CD4-positive, alpha-beta T cell (primary cell): ENCODE measurements around the gene COPE. TPM values are rescaled to one million over a fixed set of nuclear protein-coding genes. Genes with fewer than 3 reads are reported as not detected.

Source experiments
- ATAC-seq: fragments of 200-7000 bp; cut with Tn5 transposase; one replicate; pipeline ENCODE4 v1.10.0; 2022; ENCODE audit warnings: mild to moderate bottlenecking; ENCODE audit not compliant: poor library complexity
- CTCF ChIA-PET: fragments of 350-600 bp; sonication (Branson Sonifier 250); formaldehyde crosslinking; loops from one replicate; lab custom pipeline; 2021; ENCODE audit warnings: antibody characterized with exemption, inconsistent platforms; lab: Charles Lee
- POLR2A ChIA-PET: fragments of 350-600 bp; sonication (Branson Sonifier 250); formaldehyde crosslinking; loops from one replicate; lab custom pipeline; 2021; ENCODE audit warnings: antibody characterized with exemption, inconsistent platforms; lab: Charles Lee
- DNase-seq, 14 experiments: peaks; one replicate each; pipeline ENCODE4 v3.0.0-alpha.2; 2013 to 2020; ENCODE audit warnings: mixed read lengths in 2 of 14
- H3K27ac ChIP-seq, 2 donors: one replicate each; pipeline versions ENCODE4 v1.5.1 to v1.7.0; 2013; ENCODE audit warnings: low read length in 2 of 2, low read depth in 1 of 2, mild to moderate bottlenecking in 1 of 2
- H3K27me3 ChIP-seq, 2 experiments: 1 replicate in 1 of 2; 2 replicates in 1 of 2; pipeline versions ENCODE4 v1.6.1 to v1.7.0; 2013; ENCODE audit warnings: low read length in 2 of 2, control low read depth in 1 of 2, mild to moderate bottlenecking in 1 of 2, moderate library complexity in 1 of 2; ENCODE audit not compliant: insufficient read depth in 2 of 2, control insufficient read depth in 1 of 2
- H3K36me3 ChIP-seq: one replicate; pipeline ENCODE4 v1.6.1; 2013; ENCODE audit warnings: low read length, control low read depth; ENCODE audit not compliant: insufficient read depth
- H3K4me1 ChIP-seq: one replicate; pipeline ENCODE4 v1.6.1; 2013; ENCODE audit warnings: low read length, control low read depth; ENCODE audit not compliant: insufficient read depth
- H3K4me3 ChIP-seq: one replicate; pipeline ENCODE4 v1.5.1; 2013; ENCODE audit warnings: mild to moderate bottlenecking, low read length, moderate library complexity
- H3K9me3 ChIP-seq, 2 experiments: 1 replicate in 1 of 2; 2 replicates in 1 of 2; pipeline versions ENCODE4 v1.6.1 to v1.7.0; 2013; ENCODE audit warnings: low read length in 2 of 2, mild to moderate bottlenecking in 2 of 2, control low read depth in 1 of 2, moderate library complexity in 1 of 2; ENCODE audit not compliant: control insufficient read depth in 1 of 2, insufficient read depth in 1 of 2
- H3K27ac Mint-ChIP-seq: one replicate; pipeline ENCODE4 v1.8.0; 2020; ENCODE audit warnings: mixed read lengths
- H3K27me3 Mint-ChIP-seq: one replicate; pipeline ENCODE4 v1.8.0; 2021; ENCODE audit warnings: mixed read lengths
- H3K36me3 Mint-ChIP-seq: one replicate; pipeline ENCODE4 v1.8.0; 2021; ENCODE audit warnings: low read depth, mixed read lengths
- H3K4me1 Mint-ChIP-seq: one replicate; pipeline ENCODE4 v1.8.0; 2021; ENCODE audit warnings: low read depth, mixed read lengths
- H3K4me3 Mint-ChIP-seq: one replicate; pipeline ENCODE4 v1.8.0; 2020; ENCODE audit warnings: mild to moderate bottlenecking, mixed read lengths
- H3K9me3 Mint-ChIP-seq: one replicate; pipeline ENCODE4 v1.8.0; 2020; ENCODE audit warnings: mixed read lengths
- intact Hi-C, 2 experiments: fragments of 100-400 bp; cut with DNase I in 1 of 2; cut with micrococcal nuclease in 1 of 2; formaldehyde crosslinking; loops; one replicate each; pipeline versions ENCODE4 v1.15.1 to v1.9.0; 2023 to 2025; cut with DNase I, micrococcal nuclease
- total RNA-seq, 174 experiments: library from RNA in 2 of 174; stranded (reverse) in 2 of 174; gene quantifications; one replicate each; pipeline ENCODE4 v1.2.3 and lab custom pipeline; 2021 to 2026
- TF ChIP-seq, protein P1 (sequence below): fragments of 200-600 bp; IDR thresholded peaks from one replicate; pipeline ENCODE4 v1.8.0; 2022; ENCODE audit warnings: antibody characterized with exemption, mild to moderate bottlenecking

COPE gene
- total RNA-seq, 2 experiments from 2014 or later, result 135 to 143 TPM

DNA sequence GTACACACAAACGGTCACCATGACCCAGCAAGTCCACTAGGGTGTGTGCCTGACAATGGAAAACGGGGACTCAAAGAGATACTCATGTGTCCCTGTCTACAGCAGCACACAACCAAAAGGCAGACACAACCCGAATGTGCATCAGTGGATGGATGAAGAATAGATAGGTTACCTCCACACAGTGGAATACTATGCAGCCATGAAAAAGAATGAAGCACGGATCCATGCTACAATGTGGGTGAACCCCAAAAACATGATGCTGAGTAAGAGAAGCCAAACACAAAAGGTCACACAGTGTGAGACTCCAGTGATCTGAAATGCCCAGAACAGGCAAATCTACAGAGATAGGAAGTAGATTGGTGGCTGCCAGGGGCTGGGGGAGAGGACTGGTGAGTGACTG lies 32.2 kb downstream of the COPE start:
- no peak overlapping the region for H3K4me3 ChIP-seq
- H3K4me1 Mint-ChIP-seq, result no peaks in the 10 kb centered on the region
- no peak overlapping the region for H3K4me3 Mint-ChIP-seq
- no peaks in the 10 kb centered on the region for H3K4me1 ChIP-seq
- H3K27ac ChIP-seq, result no peak overlapping the region
- DNase-seq (no peak), ATAC-seq (no peak)
- H3K36me3 Mint-ChIP-seq, result no peaks in the 10 kb centered on the region
- intact Hi-C loops, result loop anchor here in 1 of 2 experiments (10.0 kb wide), 1 partner anchor 68 kb away; no protein-coding TSS in a partner anchor
- H3K9me3 Mint-ChIP-seq, result no peaks in the 10 kb centered on the region
- no peaks in the 10 kb centered on the region for H3K36me3 ChIP-seq
- H3K27ac Mint-ChIP-seq, result no peak overlapping the region
- no peaks in the 10 kb centered on the region for H3K27me3 ChIP-seq
- ChIA-PET POLR2A (no interaction called here), CTCF (no interaction called here)
- H3K27me3 Mint-ChIP-seq, result peaks cover 10% of the 10 kb centered on the region
- TF ChIP-seq, protein P1, sequence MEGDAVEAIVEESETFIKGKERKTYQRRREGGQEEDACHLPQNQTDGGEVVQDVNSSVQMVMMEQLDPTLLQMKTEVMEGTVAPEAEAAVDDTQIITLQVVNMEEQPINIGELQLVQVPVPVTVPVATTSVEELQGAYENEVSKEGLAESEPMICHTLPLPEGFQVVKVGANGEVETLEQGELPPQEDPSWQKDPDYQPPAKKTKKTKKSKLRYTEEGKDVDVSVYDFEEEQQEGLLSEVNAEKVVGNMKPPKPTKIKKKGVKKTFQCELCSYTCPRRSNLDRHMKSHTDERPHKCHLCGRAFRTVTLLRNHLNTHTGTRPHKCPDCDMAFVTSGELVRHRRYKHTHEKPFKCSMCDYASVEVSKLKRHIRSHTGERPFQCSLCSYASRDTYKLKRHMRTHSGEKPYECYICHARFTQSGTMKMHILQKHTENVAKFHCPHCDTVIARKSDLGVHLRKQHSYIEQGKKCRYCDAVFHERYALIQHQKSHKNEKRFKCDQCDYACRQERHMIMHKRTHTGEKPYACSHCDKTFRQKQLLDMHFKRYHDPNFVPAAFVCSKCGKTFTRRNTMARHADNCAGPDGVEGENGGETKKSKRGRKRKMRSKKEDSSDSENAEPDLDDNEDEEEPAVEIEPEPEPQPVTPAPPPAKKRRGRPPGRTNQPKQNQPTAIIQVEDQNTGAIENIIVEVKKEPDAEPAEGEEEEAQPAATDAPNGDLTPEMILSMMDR, result no peak
- no peaks in the 10 kb centered on the region for H3K9me3 ChIP-seq

DNA sequence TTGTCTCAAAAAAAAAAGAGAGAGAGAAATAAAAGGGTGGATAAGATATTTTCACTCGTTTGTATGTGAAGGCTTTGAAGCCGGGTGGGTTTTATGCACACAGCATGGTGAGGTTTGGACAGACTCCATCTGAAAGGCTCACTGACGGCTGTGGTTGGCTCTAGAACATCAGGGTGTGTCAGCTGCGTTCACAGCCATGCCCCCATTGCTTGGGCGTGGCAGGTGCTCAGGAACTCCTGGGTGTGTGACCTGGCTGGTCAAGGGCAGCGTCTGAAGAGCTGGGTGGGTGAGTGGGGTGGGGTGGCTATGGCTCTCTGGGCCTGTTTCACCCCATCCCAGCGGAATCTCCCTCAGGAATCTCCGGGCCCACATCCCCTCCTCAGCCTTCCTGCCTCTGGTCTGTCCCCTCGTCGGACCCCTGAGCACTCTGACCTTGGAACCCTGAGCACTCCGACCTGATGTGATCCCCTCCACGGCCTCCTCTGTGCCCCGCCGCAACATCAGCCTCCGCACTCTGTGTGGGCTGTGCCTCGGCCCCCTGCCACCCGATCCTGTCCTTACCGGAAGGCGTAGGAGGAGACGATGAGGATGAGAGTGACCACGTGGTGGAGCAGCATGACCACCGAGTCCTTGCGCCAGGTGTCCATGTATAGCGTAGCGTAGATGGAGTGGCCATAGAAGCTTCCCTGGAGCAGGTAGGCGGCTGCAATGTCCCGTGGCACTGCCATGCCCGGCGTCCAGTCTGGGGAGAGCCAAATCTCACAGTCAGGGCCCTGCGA lies 35.5 kb downstream of the COPE start:
- H3K4me1 Mint-ChIP-seq, result no peaks in the 10 kb centered on the region
- H3K4me1 ChIP-seq, result no peaks in the 10 kb centered on the region
- intact Hi-C loops, result loop anchor here in 1 of 2 experiments (10.0 kb wide), 1 partner anchor 71 kb away; no protein-coding TSS in a partner anchor
- DNase-seq (no peak), ATAC-seq (no peak)
- H3K27ac ChIP-seq, result no peak overlapping the region
- TF ChIP-seq, protein P1, result no peak
- ChIA-PET POLR2A (no interaction called here), CTCF (no interaction called here)
- no peaks in the 10 kb centered on the region for H3K27me3 Mint-ChIP-seq
- H3K4me3 Mint-ChIP-seq, result no peak overlapping the region
- no peaks in the 10 kb centered on the region for H3K36me3 Mint-ChIP-seq
- no peaks in the 10 kb centered on the region for H3K9me3 ChIP-seq
- no peaks in the 10 kb centered on the region for H3K36me3 ChIP-seq
- no peak overlapping the region for H3K27ac Mint-ChIP-seq
- H3K27me3 ChIP-seq, result no peaks in the 10 kb centered on the region
- H3K9me3 Mint-ChIP-seq, result no peaks in the 10 kb centered on the region
- H3K4me3 ChIP-seq, result no peak overlapping the region

DNA sequence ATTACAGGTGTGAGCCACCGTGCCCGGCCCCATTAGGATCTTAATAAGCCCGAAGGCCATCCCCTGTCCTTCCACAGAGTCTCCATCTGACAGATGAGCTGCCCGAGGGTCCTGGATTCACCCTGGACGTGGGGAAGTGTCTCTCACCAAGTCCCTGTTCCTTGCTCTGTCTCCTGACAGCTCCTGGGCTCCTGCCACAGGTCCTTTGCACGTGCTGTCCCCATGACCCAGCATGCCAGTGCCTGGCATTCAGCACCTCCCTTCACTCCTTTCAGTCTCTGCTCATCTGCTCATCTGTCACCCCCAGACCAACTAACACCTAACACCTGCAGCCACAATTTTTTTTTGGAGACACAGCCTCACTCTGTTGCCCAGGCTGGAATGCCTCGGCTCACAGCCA lies 37.7 kb downstream of the COPE start:
- H3K27me3 ChIP-seq, result no peaks in the 10 kb centered on the region
- ChIA-PET POLR2A (interaction anchor here (0.7 kb wide), 1 partner anchor 282 kb away, joined by 3 read pairs; no protein-coding TSS in a partner anchor), CTCF (no interaction called here)
- H3K9me3 ChIP-seq, result peaks cover 0 to 5% of the 10 kb centered on the region in 2 experiments
- Mint-ChIP-seq H3K4me3 (no peak overlapping the region), H3K36me3 (no peaks in the 10 kb centered on the region), H3K27ac (no peak overlapping the region), H3K4me1 (no peaks in the 10 kb centered on the region), H3K9me3 (no peaks in the 10 kb centered on the region), H3K27me3 (no peaks in the 10 kb centered on the region)
- no peak for ATAC-seq
- no peaks in the 10 kb centered on the region for H3K4me1 ChIP-seq
- TF ChIP-seq, protein P1, result no peak
- no peak overlapping the region for H3K4me3 ChIP-seq
- no peaks in the 10 kb centered on the region for H3K36me3 ChIP-seq
- intact Hi-C loops, result loop anchor here in 1 of 2 experiments (10.0 kb wide), 1 partner anchor 73 kb away; no protein-coding TSS in a partner anchor
- H3K27ac ChIP-seq, result no peak overlapping the region
- no peak for DNase-seq
